ENCODE data around the gene SLC39A5. TPM values are rescaled to one million over a fixed set of nuclear protein-coding genes. Genes with fewer than 3 reads are reported as not detected.
A peak's percentile ranks its signal among the peaks of the same experiment; 100 is the strongest.

Gene SLC39A5
- total and polyA plus RNA-seq, 8 donors, result 0.29 to 6.6 (median 3.9) TPM; not detected in 1

DNA sequence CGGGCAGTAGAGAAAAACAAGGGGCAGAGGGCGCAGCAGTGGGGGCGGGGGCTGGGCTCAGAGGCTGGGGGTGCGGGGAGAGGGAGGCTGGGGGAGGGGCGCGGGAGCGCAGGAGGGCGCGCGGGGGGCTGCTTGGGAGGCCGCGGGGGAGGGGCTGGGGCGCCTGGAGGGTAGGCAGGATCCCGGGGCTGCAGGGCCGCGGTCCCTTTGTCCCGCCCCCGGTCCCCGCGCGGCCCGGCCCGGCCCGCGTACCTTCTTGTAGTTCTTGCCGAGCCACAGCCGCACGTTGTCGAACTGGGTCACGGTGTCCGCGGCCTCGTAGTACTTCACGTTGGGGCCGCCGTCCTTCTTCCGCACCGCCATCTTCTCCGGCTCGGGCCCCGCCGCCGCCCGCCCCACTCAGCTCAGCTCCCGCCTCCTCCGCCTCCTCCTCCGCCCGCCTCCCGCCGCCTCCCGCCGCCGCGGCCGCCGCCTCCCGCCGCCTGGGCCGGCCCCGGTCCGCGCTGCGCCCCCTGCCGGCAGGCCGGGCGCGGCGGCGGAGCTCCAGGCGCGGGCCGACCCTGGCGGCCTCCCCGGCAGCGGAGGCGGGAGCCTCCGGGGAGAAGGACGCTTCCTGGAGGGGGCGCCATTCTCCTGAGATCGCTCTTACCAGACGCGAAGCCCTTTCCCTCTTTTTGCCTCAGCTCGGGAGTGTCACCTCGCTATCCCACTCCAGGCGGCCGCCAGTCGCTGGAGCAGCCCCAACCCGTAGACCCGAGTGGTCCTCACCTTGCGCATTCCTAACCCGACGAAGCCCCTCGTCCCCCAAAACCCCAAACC lies 40.5 kb upstream of the SLC39A5 start, which contains the start of gene SMARCC2:
SMARCC2 (minus strand) TSS at position 385 of the 819 bp plus-strand sequence; CDS start at position 363, 22 bp downstream.
- Histone ChIP-seq H3K36me3 (peaks cover 0 to 26% of the 10 kb centered on the region in 2 donors), H3K4me3 (peak within 1 kb of the TSS; percentile 79 to 83), H3K4me1 (peaks cover 10 to 29% of the 10 kb centered on the region in 2 donors), H3K27me3 (no peaks in the 10 kb centered on the region), H3K27ac (peak within 1 kb of the TSS; percentile 88 to 94), H3K9me3 (no peaks in the 10 kb centered on the region)
- intact Hi-C loops (cut with DNase I), result loop anchor here in 1 of 2 donors (5.0 kb wide), 1 partner anchor 67 kb away; no protein-coding TSS in a partner anchor
- peak; percentile 91 for ATAC-seq
- DNase-seq, result peak; percentile 80 to 97 (median 90)
- TF ChIP-seq, protein P1, sequence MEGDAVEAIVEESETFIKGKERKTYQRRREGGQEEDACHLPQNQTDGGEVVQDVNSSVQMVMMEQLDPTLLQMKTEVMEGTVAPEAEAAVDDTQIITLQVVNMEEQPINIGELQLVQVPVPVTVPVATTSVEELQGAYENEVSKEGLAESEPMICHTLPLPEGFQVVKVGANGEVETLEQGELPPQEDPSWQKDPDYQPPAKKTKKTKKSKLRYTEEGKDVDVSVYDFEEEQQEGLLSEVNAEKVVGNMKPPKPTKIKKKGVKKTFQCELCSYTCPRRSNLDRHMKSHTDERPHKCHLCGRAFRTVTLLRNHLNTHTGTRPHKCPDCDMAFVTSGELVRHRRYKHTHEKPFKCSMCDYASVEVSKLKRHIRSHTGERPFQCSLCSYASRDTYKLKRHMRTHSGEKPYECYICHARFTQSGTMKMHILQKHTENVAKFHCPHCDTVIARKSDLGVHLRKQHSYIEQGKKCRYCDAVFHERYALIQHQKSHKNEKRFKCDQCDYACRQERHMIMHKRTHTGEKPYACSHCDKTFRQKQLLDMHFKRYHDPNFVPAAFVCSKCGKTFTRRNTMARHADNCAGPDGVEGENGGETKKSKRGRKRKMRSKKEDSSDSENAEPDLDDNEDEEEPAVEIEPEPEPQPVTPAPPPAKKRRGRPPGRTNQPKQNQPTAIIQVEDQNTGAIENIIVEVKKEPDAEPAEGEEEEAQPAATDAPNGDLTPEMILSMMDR (IDR thresholded peaks at IDR 0.05), result peak; percentile 60 to 77

DNA sequence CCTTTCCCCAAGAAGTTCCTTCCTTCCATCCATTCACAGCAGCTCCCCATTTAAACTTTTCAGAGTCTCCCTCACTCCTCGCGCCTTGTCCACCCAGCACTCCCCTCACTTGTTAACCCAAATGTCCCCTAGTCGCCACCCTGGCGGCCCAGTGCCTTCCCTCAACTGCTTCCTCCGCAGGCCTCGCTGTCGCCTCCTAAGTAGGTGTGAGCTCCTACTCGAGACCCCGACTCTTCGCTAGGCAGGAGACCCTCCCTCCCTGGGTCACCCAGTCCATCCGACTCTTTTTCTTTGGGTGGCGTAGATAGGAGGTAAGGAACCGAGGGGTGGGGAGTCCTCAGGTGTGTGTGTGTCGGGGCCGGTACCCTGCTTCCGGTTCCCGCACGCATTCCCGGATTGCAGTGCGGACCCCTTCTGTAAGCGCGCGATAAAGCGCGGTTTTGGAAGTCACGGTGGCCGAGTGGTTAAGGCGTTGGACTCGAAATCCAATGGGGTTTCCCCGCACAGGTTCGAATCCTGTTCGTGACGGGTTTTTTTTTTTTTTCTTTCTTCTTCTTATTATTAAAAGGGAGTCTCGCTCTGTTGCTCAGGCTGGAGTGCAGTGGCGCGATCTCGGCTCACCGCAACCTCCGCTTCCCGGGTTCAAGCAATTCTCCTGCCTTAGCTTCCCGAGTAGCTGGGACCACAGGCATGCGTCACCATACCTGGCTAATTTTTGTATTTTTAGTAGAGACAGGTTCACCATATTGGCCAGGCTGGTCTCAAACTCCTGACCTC lies 39.7 kb upstream of the SLC39A5 start:
- intact Hi-C loops (cut with DNase I), result loop anchor here in 1 of 2 donors (5.0 kb wide), 1 partner anchor 68 kb away; no protein-coding TSS in a partner anchor
- ATAC-seq, result peak; percentile 74
- Histone ChIP-seq H3K9me3 (no peaks in the 10 kb centered on the region), H3K36me3 (peaks cover 0 to 18% of the 10 kb centered on the region in 2 donors), H3K27ac (peak overlapping the region; percentile 88 to 94), H3K4me3 (peak overlapping the region; percentile 61 to 83), H3K4me1 (peaks cover 10 to 29% of the 10 kb centered on the region in 2 donors), H3K27me3 (no peaks in the 10 kb centered on the region)
- DNase-seq, result peak; percentile 80 to 95 (median 89)
- TF ChIP-seq, protein P1 (IDR thresholded peaks at IDR 0.05), result peak in 1 of 2 donors; percentile 10

DNA sequence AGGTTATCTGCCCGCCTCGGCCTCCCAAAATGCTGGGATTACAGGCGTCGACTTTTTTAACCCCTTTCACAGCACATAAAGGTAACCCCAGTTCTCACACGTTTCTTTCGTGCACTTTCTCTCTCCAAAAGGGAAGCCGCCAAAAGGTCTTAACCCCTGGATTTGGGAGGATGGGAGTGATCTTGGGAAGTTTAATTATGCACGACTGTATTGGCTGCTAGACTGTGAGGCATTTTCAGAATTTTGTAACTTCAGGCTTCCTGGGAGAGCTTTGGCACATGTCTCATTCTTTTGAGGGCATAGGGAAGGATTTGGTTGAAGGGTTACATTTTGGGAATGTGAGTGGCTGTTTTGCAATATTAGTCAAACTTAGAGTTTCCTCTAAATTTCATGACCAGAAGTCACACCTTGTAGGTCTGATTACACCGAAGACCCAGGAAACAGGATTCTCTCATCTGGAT lies 39.1 kb upstream of the SLC39A5 start:
- Histone ChIP-seq H3K9me3 (no peaks in the 10 kb centered on the region), H3K27me3 (no peaks in the 10 kb centered on the region), H3K27ac (peak overlapping the region; percentile 88 to 94), H3K4me1 (peaks cover 10 to 29% of the 10 kb centered on the region in 2 donors), H3K36me3 (peaks cover 0 to 12% of the 10 kb centered on the region in 2 donors), H3K4me3 (peak overlapping the region; percentile 61 to 83)
- no peak for DNase-seq
- intact Hi-C loops (cut with DNase I), result no loop called here
- no peak for ATAC-seq
- TF ChIP-seq, protein P1 (IDR thresholded peaks at IDR 0.05), result no peak

DNA sequence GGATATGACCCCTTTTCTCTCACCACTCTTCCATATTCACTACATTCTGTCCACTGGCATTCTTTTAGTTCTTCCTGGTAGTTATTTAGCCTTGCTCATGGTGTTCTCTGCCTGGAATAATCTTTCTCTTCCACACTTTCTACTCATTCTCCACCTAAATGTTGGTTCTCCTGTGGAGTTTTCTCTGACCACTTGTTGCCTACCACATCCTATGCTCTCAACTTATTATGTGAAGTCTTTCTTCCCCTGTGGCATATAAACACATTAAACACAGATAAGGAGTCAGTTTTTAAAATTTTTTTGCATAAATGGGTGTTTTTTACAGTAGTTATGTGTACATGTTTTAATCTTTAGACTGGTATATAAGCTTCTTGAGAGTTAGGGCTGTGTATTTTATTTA lies 37.3 kb upstream of the SLC39A5 start:
- Histone ChIP-seq H3K4me3 (no peak overlapping the region), H3K27me3 (no peaks in the 10 kb centered on the region), H3K4me1 (peaks cover 8 to 19% of the 10 kb centered on the region in 2 donors), H3K9me3 (no peaks in the 10 kb centered on the region), H3K27ac (no peak overlapping the region), H3K36me3 (no peaks in the 10 kb centered on the region)
- ATAC-seq (no peak), DNase-seq (no peak)
- TF ChIP-seq, protein P1 (IDR thresholded peaks at IDR 0.05), result no peak
- intact Hi-C loops (cut with DNase I), result no loop called here

All from left lung (tissue), 10 donors.